Fibroblast of mammary gland (primary cell): ENCODE results near the gene COL27A1.

Source experiments
- DNase-seq: peaks from one replicate; pipeline ENCODE4 v3.0.0-alpha.2; 2010; ENCODE audit warnings: low read depth
- H3K4me3 ChIP-seq: 2 replicates; pipeline ENCODE4 v1.5.1; 2011; ENCODE audit warnings: low read depth, mild to moderate bottlenecking, low read length, moderate library complexity; ENCODE audit not compliant: control insufficient read depth
- TF ChIP-seq, protein P1 (sequence below): conservative IDR thresholded peaks from 2 replicates; pipeline ENCODE4 v1.5.1; 2011; ENCODE audit warnings: low read depth, low read length, inconsistent platforms; ENCODE audit not compliant: control insufficient read depth, insufficient read depth

COL27A1 gene

DNA sequence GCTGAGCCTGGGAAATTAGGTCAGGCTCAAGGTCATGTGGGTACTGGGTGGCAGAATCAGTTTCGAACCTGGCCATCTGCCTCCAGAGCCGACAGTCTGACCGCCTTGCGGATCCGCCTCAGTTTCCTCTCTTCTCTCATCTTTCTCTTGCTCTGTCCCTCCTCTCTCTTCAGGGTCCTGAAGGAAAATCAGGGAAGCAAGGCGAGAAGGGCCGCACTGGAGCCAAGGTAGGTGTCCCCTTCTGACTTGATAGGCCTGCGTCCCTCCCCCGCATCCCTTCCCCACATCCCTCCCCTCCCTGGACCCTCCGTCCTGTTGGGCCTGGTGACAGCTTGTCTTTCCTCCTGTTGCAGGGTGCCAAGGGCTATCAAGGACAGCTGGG, 126.8 kb downstream of the COL27A1 start:
- no peak overlapping the region for H3K4me3 ChIP-seq
- no peak for DNase-seq
- TF ChIP-seq, protein P1, sequence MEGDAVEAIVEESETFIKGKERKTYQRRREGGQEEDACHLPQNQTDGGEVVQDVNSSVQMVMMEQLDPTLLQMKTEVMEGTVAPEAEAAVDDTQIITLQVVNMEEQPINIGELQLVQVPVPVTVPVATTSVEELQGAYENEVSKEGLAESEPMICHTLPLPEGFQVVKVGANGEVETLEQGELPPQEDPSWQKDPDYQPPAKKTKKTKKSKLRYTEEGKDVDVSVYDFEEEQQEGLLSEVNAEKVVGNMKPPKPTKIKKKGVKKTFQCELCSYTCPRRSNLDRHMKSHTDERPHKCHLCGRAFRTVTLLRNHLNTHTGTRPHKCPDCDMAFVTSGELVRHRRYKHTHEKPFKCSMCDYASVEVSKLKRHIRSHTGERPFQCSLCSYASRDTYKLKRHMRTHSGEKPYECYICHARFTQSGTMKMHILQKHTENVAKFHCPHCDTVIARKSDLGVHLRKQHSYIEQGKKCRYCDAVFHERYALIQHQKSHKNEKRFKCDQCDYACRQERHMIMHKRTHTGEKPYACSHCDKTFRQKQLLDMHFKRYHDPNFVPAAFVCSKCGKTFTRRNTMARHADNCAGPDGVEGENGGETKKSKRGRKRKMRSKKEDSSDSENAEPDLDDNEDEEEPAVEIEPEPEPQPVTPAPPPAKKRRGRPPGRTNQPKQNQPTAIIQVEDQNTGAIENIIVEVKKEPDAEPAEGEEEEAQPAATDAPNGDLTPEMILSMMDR: no peak

DNA sequence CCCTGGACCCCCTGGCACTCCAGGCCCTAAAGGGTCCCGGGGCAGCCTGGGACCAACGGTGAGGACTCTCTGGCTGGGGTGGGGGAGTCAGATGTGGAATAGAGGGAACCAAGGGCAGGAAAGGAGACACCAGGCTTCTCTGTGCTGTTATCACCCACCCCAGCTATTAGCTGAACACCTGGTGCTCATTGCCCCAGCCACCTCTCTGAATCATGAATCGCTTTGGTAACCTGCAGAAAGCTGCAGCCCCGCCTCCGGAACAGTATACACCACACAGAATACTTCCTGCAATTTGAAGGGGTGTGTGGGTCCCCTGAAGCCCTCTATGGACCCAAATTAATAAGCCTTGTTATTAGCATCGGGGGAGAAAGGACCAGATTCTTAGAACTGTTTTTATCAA, 127.2 kb downstream of the COL27A1 start:
- H3K4me3 ChIP-seq: no peak overlapping the region
- no peak for DNase-seq
- TF ChIP-seq, protein P1: no peak

DNA sequence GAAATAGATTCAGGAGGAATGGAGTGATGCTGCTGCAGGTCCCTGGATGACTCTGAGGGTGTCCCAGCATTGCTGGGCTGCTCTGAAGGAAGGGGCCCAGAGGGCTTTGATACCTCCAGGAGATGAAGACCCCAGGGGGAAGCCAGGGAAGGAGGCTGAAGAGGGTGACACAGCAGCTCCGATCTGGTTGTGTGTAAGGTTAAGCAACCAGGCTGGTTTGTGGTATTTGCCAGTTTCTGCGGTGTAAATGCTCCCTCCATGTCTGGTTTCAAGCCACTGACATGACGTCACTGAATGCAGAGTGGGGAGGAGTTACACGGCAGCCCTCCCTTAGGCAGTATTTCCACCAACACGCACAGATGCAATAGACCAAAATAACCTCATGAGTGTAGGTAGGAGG, 127.6 kb downstream of the COL27A1 start:
- no peak overlapping the region for H3K4me3 ChIP-seq
- DNase-seq: peak; percentile 93
- TF ChIP-seq, protein P1: no peak

DNA sequence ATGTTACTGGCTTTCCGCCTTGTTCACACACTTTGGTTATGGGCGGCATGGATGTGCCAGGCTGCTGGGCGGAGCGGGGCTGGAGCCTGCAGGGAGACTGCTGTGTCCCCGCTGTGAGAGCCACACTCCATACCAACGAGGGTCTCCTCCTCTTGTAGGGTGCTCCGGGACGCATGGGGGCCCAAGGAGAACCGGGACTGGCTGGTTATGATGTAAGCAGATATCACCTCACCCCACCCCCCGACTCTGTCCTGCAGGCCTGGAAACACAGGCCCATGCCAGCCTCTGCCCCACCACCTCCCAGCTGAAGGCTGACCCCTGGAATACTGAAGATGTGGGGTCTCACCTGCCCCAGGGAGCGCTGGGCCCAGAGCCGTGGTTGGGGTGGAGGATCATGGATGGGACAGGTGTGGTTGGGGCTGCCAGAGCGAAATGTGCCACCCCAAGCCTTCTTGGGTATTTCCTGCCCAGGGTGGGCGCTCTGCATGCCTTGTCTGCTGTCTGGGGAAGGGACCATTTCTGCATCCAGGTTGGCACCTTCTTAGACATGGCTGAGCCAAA, 128.3 kb downstream of the COL27A1 start:
- no peak overlapping the region for H3K4me3 ChIP-seq
- no peak for DNase-seq
- TF ChIP-seq, protein P1: no peak

DNA sequence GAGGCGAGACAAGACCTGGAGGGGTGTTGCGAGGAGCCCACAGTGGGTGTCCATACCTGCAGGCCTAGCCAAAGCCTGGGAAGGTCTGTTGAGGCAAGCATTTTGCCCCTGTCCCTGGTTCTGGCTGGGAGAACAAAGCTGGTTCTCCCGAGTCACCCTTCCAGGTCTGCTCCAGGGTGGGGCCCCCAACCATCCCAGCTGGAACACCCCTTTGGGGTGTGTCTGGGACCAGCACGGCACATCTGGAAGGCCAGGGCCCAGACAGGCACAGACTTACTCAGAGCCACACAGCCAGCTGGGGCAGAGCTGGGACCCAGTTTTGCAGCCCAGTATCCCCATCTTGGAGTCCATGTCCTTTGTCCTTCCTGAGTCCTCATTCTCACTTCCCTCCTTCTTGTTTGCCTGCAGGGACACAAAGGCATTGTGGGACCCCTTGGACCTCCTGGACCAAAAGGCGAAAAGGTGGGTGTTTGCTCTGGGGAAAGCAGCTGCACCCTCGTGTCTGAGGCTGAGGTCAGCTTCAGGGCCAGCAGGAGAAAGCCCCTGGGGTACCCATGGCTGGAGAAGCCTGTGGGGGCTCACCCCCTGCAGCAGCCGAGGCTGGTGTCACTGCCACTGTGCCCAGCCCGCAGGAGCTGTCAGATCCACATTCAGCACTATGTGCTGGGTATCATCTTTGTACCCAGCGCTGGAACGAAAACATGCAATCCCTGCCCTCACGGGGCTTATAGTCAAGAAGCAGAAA, 129.2 kb downstream of the COL27A1 start:
- DNase-seq: no peak
- TF ChIP-seq, protein P1: no peak
- no peak overlapping the region for H3K4me3 ChIP-seq

DNA sequence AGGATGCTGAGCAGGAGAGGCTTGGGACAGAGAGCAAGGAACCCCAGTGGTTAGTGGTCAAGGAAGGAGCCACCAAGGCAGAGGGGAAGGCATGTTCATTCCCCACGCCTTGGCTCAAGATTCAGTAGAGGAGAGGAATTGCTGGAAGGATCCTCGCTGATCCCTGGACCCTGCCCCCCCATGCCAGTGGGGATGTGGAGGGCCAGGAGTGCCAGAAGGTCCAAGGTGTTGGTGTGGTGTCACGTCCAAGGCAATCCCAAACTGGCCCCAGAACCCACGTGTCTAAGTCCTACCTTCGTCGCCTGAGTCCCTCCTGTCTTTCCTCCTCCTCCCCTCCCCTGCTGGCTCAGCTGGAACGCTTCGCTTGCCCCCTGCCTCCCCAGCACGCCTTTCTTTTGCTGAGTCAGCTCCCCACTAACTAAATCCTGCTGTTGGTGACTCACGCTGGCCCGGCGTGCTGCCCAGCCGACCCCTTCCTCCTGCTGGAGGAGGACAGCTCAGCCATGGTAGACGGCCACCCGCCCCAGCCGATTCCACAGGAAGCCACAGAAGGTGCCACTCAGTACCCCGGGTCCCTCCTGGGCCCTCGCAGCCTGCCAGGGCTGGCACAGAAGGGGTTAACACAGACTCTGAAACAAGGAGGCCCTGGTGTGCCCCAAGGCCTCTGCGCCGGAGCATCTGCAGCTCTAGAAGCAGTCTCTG, 130.0 kb downstream of the COL27A1 start:
- peak; percentile 93 for DNase-seq
- TF ChIP-seq, protein P1: no peak
- H3K4me3 ChIP-seq: no peak overlapping the region
